IPS-NIHi7 (cell line): ENCODE data around the gene SLC40A1.

Experiments
- DNase-seq: peaks from one replicate; pipeline ENCODE4 v3.0.0; 2012; ENCODE audit warnings: mixed read lengths; ENCODE audit errors: extremely low spot score

SLC40A1 gene

GRCh38 chr2:189569295-189569910 lies 11.2 kb downstream of the SLC40A1 start:
- no peak for DNase-seq

GRCh38 chr2:189566046-189566445 lies 14.5 kb downstream of the SLC40A1 start:
- no peak for DNase-seq

- no peak for DNase-seq
Observed at GRCh38 chr2:189561371-189562038, 19.1 kb downstream of the SLC40A1 start.

GRCh38 chr2:189560273-189560586 lies 20.4 kb downstream of the SLC40A1 start:
- no peak for DNase-seq

- no peak for DNase-seq
Observed at GRCh38 chr2:189559579-189560272, 20.9 kb downstream of the SLC40A1 start.

- DNase-seq = no peak
Observed at GRCh38 chr2:189558516-189559272, 21.9 kb downstream of the SLC40A1 start.

GRCh38 chr2:189557373-189557772 lies 23.2 kb downstream of the SLC40A1 start:
- DNase-seq = no peak

GRCh38 chr2:189556526-189556925 lies 24.1 kb downstream of the SLC40A1 start:
- no peak for DNase-seq

GRCh38 chr2:189555232-189555631 lies 25.4 kb downstream of the SLC40A1 start:
- no peak for DNase-seq

- no peak for DNase-seq
Observed at GRCh38 chr2:189553504-189554088, 27.0 kb downstream of the SLC40A1 start.

- DNase-seq = no peak
Observed at GRCh38 chr2:189552991-189553404, 27.6 kb downstream of the SLC40A1 start.

GRCh38 chr2:189552334-189552990 lies 28.1 kb downstream of the SLC40A1 start:
- no peak for DNase-seq

GRCh38 chr2:189551808-189552207 lies 28.8 kb downstream of the SLC40A1 start:
- no peak for DNase-seq

GRCh38 chr2:189549449-189549832 lies 31.1 kb downstream of the SLC40A1 start:
- no peak for DNase-seq

GRCh38 chr2:189548666-189549448 lies 31.7 kb downstream of the SLC40A1 start:
- DNase-seq = no peak

- DNase-seq = no peak
Observed at GRCh38 chr2:189545418-189545817, 35.2 kb downstream of the SLC40A1 start.

- no peak for DNase-seq
Observed at GRCh38 chr2:189544318-189545042, 36.1 kb downstream of the SLC40A1 start.

- no peak for DNase-seq
Observed at GRCh38 chr2:189543367-189543766, 37.2 kb downstream of the SLC40A1 start.

- no peak for DNase-seq
Observed at GRCh38 chr2:189542145-189542882, 38.3 kb downstream of the SLC40A1 start.
